Activated CD8-positive, alpha-beta memory T cell treated with anti-CD3 and anti-CD28 coated beads, Interleukin-2, amount 10 ng/mL, durations not matched to agents 7 days and 5 days (primary cell): ENCODE data around the gene AOAH. TPM values are rescaled to one million over a fixed set of nuclear protein-coding genes. Genes with fewer than 3 reads are reported as not detected.

Source experiments
- ATAC-seq: fragments of 150-1000 bp; cut with Tn5 transposase; one replicate; pipeline ENCODE4 v1.10.0; 2021; ENCODE audit warnings: moderate library complexity
- CTCF ChIA-PET: fragments of 350-600 bp; sonication (Branson Sonifier 250); formaldehyde crosslinking; loops from one replicate; lab custom pipeline; 2021; ENCODE audit warnings: antibody characterized with exemption; lab: Charles Lee
- DNase-seq: peaks from one replicate; pipeline ENCODE4 v3.0.0-alpha.2; 2020
- H3K27ac Mint-ChIP-seq: one replicate; pipeline ENCODE4 v1.8.0; 2021; ENCODE audit warnings: mild to moderate bottlenecking, mixed read lengths
- H3K27me3 Mint-ChIP-seq: one replicate; pipeline ENCODE4 v1.8.0; 2021; ENCODE audit warnings: mixed read lengths
- H3K36me3 Mint-ChIP-seq: one replicate; pipeline ENCODE4 v1.8.0; 2021; ENCODE audit warnings: mild to moderate bottlenecking, mixed read lengths
- H3K4me1 Mint-ChIP-seq: one replicate; pipeline ENCODE4 v1.8.0; 2021; ENCODE audit warnings: mixed read lengths
- H3K4me3 Mint-ChIP-seq: one replicate; pipeline ENCODE4 v1.8.0; 2021; ENCODE audit warnings: mild to moderate bottlenecking, moderate library complexity, mixed read lengths
- H3K9me3 Mint-ChIP-seq: one replicate; pipeline ENCODE4 v1.8.0; 2022; ENCODE audit warnings: low read depth, mixed read lengths
- total RNA-seq, 2 experiments: library from RNA; stranded (reverse); gene quantifications; one replicate each; pipeline ENCODE4 v1.2.3, GENCODE V29; 2021

The AOAH gene
- total RNA-seq, 2 experiments from 2014 or later, result 44.5 to 48.8 TPM

DNA sequence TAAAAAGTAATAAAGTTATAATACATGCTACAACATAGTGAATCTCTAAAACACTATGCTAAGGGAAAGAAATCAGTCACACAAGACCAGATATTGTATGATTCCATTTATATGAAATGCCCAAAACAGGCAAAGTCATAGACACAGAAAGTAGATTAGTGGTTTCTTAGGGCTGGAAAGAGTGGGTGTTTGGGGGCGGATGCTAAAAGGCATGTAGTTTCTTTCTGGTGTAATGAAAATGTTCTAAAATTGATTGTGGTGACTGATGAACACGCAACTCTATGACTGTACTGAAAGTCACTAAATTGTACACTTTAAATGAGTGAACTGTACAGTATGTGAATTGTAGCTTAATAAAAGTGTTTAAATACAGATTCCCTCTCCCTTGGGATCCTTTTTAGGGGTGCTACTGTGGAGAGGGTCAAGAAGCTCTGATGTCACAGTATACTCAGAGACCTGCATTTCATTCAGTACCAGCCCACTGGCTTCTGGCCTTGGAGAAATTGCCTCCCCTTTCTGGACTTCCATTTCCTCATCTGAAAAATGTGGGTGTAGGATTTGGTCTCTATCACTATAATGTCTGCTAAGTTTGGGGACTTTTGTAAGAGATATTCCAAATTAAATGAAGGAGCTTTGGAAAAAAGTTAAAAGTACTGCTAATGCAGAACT, 46.4 kb downstream of the AOAH start:
- CTCF ChIA-PET, result interaction anchor here (1.1 to 2.6 kb wide), 11 partner anchors 8 to 523 kb away, joined by 3 to 17 read pairs (median 4); partner anchors contain the start of gene AOAH
- peaks cover 43% of the 10 kb centered on the region for H3K36me3 Mint-ChIP-seq
- H3K4me3 Mint-ChIP-seq, result peak overlapping the region; percentile 42
- H3K9me3 Mint-ChIP-seq, result no peaks in the 10 kb centered on the region
- peak overlapping the region; percentile 91 for H3K27ac Mint-ChIP-seq
- H3K27me3 Mint-ChIP-seq, result no peaks in the 10 kb centered on the region
- peak; percentile 78 for ATAC-seq
- peaks cover 54% of the 10 kb centered on the region for H3K4me1 Mint-ChIP-seq
- peak; percentile 64 for DNase-seq

- CTCF ChIA-PET, result interaction anchor here (0.6 to 2.1 kb wide), 5 partner anchors 115 to 508 kb away, joined by 3 to 7 read pairs (median 4); no protein-coding TSS in a partner anchor
- H3K27ac Mint-ChIP-seq, result no peak overlapping the region
- H3K9me3 Mint-ChIP-seq, result no peaks in the 10 kb centered on the region
- peaks cover 40% of the 10 kb centered on the region for H3K36me3 Mint-ChIP-seq
- peaks cover 53% of the 10 kb centered on the region for H3K4me1 Mint-ChIP-seq
- H3K27me3 Mint-ChIP-seq, result no peaks in the 10 kb centered on the region
- ATAC-seq (no peak), DNase-seq (no peak)
- H3K4me3 Mint-ChIP-seq, result no peak overlapping the region
Measured at GRCh38 chr7:36673703-36674102, 50.6 kb downstream of the AOAH start.

DNA sequence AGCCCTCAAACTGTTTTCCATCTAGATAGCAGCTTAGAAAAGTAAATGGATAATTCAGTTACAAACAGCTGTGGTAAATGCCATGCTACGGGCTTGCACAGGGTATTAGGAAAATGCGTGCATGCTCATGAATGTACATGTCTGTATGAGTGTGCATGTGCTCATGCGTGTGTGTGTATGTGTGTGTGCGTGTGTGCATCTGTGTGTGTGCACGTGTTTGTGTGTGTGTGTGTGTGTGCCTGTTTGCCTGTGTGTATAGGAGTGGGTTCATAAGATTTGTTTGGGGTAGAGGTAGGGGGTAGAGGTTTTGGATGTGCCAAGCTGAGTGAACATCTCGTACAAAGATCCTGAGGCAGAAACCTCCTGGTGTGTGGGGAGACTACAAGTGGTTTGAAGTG, 52.9 kb downstream of the AOAH start:
- no peaks in the 10 kb centered on the region for H3K27me3 Mint-ChIP-seq
- peaks cover 48% of the 10 kb centered on the region for H3K36me3 Mint-ChIP-seq
- no peaks in the 10 kb centered on the region for H3K9me3 Mint-ChIP-seq
- DNase-seq (no peak), ATAC-seq (no peak)
- no peak overlapping the region for H3K4me3 Mint-ChIP-seq
- CTCF ChIA-PET, result interaction anchor here (0.6 to 4.4 kb wide), 34 partner anchors 10 to 776 kb away, joined by 3 to 61 read pairs (median 4); a partner anchor contains a TSS
- H3K27ac Mint-ChIP-seq, result peak overlapping the region; percentile 25
- peaks cover 47% of the 10 kb centered on the region for H3K4me1 Mint-ChIP-seq

GRCh38 chr7:36670585-36671431, 53.5 kb downstream of the AOAH start:
- Mint-ChIP-seq H3K27ac (peak overlapping the region; percentile 65), H3K36me3 (peaks cover 45% of the 10 kb centered on the region), H3K4me1 (peaks cover 43% of the 10 kb centered on the region), H3K9me3 (no peaks in the 10 kb centered on the region), H3K4me3 (no peak overlapping the region), H3K27me3 (no peaks in the 10 kb centered on the region)
- peak; percentile 82 for DNase-seq
- CTCF ChIA-PET, result interaction anchor here (0.6 to 4.4 kb wide), 39 partner anchors 8 to 776 kb away, joined by 3 to 61 read pairs (median 4); a partner anchor contains a TSS
- peak; percentile 88 for ATAC-seq

- Mint-ChIP-seq H3K4me3 (no peak overlapping the region), H3K4me1 (peaks cover 41% of the 10 kb centered on the region), H3K27ac (peak overlapping the region; percentile 40), H3K9me3 (no peaks in the 10 kb centered on the region), H3K36me3 (peaks cover 51% of the 10 kb centered on the region), H3K27me3 (no peaks in the 10 kb centered on the region)
- ATAC-seq (no peak), DNase-seq (no peak)
- CTCF ChIA-PET, result interaction anchor here (1.1 to 4.4 kb wide), 6 partner anchors 8 to 513 kb away, joined by 3 to 61 read pairs (median 15); no protein-coding TSS in a partner anchor
Measured at GRCh38 chr7:36668750-36669149, 55.5 kb downstream of the AOAH start.

DNA sequence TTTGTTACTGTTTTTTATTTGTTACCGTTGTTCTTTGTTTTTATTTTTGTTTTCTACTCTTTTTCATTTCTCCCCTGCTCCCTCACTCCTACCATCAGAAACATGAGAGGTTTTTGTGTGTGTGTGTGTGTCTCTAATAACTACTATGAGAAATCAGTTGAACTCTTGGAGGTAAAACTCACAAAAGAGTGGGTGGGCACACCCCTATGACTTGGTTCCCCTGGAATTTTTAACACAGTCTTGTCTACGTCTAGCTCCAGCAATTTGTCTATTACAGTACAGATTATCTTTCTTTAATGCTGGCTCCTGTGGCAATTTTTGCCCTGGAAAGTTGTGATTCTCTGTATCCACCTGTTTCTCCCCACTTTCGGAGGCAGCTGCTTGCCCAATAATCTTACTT, 56.2 kb downstream of the AOAH start:
- ATAC-seq (no peak), DNase-seq (no peak)
- peaks cover 41% of the 10 kb centered on the region for H3K4me1 Mint-ChIP-seq
- H3K36me3 Mint-ChIP-seq, result peaks cover 47% of the 10 kb centered on the region
- no peaks in the 10 kb centered on the region for H3K9me3 Mint-ChIP-seq
- no peaks in the 10 kb centered on the region for H3K27me3 Mint-ChIP-seq
- no peak overlapping the region for H3K4me3 Mint-ChIP-seq
- no peak overlapping the region for H3K27ac Mint-ChIP-seq
- CTCF ChIA-PET, result interaction anchor here (1.1 to 4.4 kb wide), 4 partner anchors 9 to 514 kb away, joined by 3 to 61 read pairs (median 22); no protein-coding TSS in a partner anchor

DNA sequence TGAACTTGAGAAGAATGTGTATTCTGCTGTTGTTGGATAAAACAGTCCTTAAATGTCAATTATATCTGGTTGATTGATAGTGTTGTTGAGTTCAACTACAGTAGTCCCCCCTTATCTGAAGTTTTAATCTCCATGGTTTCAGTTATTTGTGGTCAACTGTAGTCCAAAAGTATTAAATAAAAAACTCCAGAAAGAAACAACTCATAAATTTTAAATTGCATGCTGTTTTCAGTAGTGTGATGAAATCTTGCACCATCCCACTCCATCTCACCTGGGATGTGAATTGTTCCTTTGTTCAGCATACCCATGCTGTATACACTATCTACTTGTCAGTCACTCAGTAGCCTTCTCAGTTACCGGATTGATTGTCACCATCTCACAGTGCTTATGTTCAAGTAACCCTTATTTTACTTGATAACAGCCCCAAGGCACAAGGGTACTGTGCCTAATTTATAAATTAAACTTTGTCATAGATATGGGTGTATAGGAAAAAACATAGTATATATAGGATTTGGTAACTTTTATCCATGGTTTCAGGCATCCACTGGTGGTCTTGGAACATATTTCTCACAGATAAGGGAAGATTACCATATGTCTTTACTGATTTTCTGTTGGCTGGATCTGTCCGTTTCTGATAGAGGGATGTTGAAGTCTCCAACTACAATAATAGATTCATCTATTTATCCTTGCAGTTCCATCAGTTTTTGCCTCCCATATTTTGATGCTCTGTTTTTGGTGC, 57.1 kb downstream of the AOAH start:
- Mint-ChIP-seq H3K27ac (no peak overlapping the region), H3K27me3 (no peaks in the 10 kb centered on the region), H3K36me3 (peaks cover 42% of the 10 kb centered on the region), H3K4me3 (no peak overlapping the region), H3K9me3 (no peaks in the 10 kb centered on the region), H3K4me1 (peaks cover 39% of the 10 kb centered on the region)
- CTCF ChIA-PET, result no interaction called here
- DNase-seq (no peak), ATAC-seq (no peak)

DNA sequence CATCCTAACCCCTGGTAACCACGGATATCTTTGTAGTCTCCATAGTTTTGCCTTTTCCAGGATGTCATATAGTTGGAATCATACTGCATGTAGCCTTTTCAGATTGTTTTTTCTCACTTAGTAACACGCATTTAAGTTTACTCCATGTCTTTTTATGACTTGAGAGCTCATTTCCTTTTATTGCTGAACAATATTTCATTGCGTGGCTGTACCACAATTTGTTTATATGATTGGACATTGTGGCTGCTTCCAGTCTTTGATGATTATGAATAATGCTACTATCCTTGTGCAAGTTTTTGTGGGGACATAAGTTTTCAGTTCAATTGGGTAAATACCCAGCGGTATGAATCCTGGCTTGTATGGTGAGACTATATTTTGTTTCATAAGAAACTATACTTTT, 60.8 kb downstream of the AOAH start:
- ATAC-seq (no peak), DNase-seq (no peak)
- H3K27ac Mint-ChIP-seq, result no peak overlapping the region
- H3K9me3 Mint-ChIP-seq, result no peaks in the 10 kb centered on the region
- CTCF ChIA-PET, result no interaction called here
- no peak overlapping the region for H3K4me3 Mint-ChIP-seq
- H3K4me1 Mint-ChIP-seq, result peaks cover 19% of the 10 kb centered on the region
- H3K36me3 Mint-ChIP-seq, result peaks cover 32% of the 10 kb centered on the region
- no peaks in the 10 kb centered on the region for H3K27me3 Mint-ChIP-seq

- Mint-ChIP-seq H3K9me3 (no peaks in the 10 kb centered on the region), H3K4me3 (no peak overlapping the region), H3K4me1 (peaks cover 17% of the 10 kb centered on the region), H3K36me3 (peaks cover 24% of the 10 kb centered on the region), H3K27me3 (no peaks in the 10 kb centered on the region), H3K27ac (no peak overlapping the region)
- ATAC-seq (peak; percentile 12), DNase-seq (no peak)
- CTCF ChIA-PET, result interaction anchor here (1.9 kb wide), 1 partner anchor 9 kb away, joined by 5 read pairs; no protein-coding TSS in a partner anchor
Measured at GRCh38 chr7:36661135-36661840, 63.0 kb downstream of the AOAH start.

GRCh38 chr7:36659638-36660341, 64.5 kb downstream of the AOAH start:
- peaks cover 25% of the 10 kb centered on the region for H3K36me3 Mint-ChIP-seq
- H3K27me3 Mint-ChIP-seq, result no peaks in the 10 kb centered on the region
- H3K27ac Mint-ChIP-seq, result no peak overlapping the region
- CTCF ChIA-PET, result interaction anchor here (0.7 to 2.9 kb wide), 2 partner anchors 10 to 49 kb away, joined by 3 to 19 read pairs; no protein-coding TSS in a partner anchor
- H3K4me1 Mint-ChIP-seq, result peaks cover 17% of the 10 kb centered on the region
- no peaks in the 10 kb centered on the region for H3K9me3 Mint-ChIP-seq
- DNase-seq, result no peak
- no peak for ATAC-seq
- H3K4me3 Mint-ChIP-seq, result no peak overlapping the region

DNA sequence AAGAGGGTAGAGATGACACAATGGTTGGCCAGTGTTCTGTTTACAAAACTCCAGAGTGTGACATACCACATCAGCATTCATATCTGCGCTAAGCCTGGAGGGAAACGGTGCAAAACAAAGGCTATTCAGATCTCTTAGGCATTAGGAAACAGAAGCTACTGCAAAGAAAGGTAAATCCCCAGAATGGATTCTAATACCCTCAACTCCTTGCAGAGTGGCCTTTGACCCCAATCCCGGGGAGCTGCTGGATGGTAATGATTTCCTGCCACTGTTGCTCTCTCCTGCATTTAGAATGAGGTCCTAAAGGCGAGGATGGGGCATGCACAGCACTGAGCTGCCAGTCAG, 65.2 kb downstream of the AOAH start:
- Mint-ChIP-seq H3K36me3 (peaks cover 24% of the 10 kb centered on the region), H3K4me3 (no peak overlapping the region), H3K9me3 (no peaks in the 10 kb centered on the region), H3K27ac (no peak overlapping the region), H3K27me3 (no peaks in the 10 kb centered on the region), H3K4me1 (peaks cover 17% of the 10 kb centered on the region)
- no peak for DNase-seq
- ATAC-seq, result no peak
- CTCF ChIA-PET, result interaction anchor here (2.9 kb wide), 1 partner anchor 11 kb away, joined by 19 read pairs; no protein-coding TSS in a partner anchor
